AG08396 (cell line): ENCODE data around the gene ST3GAL6.
"Not testable (repeated sequence)": the region's sequence is repeated elsewhere in the genome, so short reads cannot be mapped to it uniquely, and the experiment has no call there.

ENCODE experiments used
- DNase-seq: peaks from one replicate; pipeline ENCODE4 v3.0.0; 2012; ENCODE audit warnings: low spot score, mixed read lengths

ST3GAL6 gene

GRCh38 chr3:98805571-98805970 lies 42.4 kb downstream of the ST3GAL6 start:
- no peak for DNase-seq

- no peak for DNase-seq
Observed at GRCh38 chr3:98806521-98806920, 43.4 kb downstream of the ST3GAL6 start.

- DNase-seq = no peak
Observed at GRCh38 chr3:98807011-98807410, 43.9 kb downstream of the ST3GAL6 start.

- DNase-seq = no peak
Observed at GRCh38 chr3:98807561-98807960, 44.4 kb downstream of the ST3GAL6 start.

- no peak for DNase-seq
Observed at GRCh38 chr3:98808071-98808470, 44.9 kb downstream of the ST3GAL6 start.

GRCh38 chr3:98809557-98809956 lies 46.4 kb downstream of the ST3GAL6 start:
- DNase-seq = no peak

- DNase-seq = no peak
Observed at GRCh38 chr3:98811048-98811447, 47.9 kb downstream of the ST3GAL6 start.

- peak; percentile 11 for DNase-seq
Observed at GRCh38 chr3:98812851-98813374, 49.8 kb downstream of the ST3GAL6 start.

- DNase-seq = peak; percentile 33
Observed at GRCh38 chr3:98814817-98815420, 51.8 kb downstream of the ST3GAL6 start.

GRCh38 chr3:98817547-98818041 lies 54.5 kb downstream of the ST3GAL6 start:
- peak; percentile 36 for DNase-seq

GRCh38 chr3:98821063-98821462 lies 57.9 kb downstream of the ST3GAL6 start:
- DNase-seq = no peak

- no peak for DNase-seq
Observed at GRCh38 chr3:98823791-98824190, 60.7 kb downstream of the ST3GAL6 start.

- DNase-seq = no peak
Observed at GRCh38 chr3:98824256-98824655, 61.1 kb downstream of the ST3GAL6 start.

GRCh38 chr3:98826126-98826525 lies 63.0 kb downstream of the ST3GAL6 start:
- no peak for DNase-seq

GRCh38 chr3:98827221-98827920 lies 64.2 kb downstream of the ST3GAL6 start:
- DNase-seq = no peak

GRCh38 chr3:98829246-98829832 lies 66.2 kb downstream of the ST3GAL6 start:
- DNase-seq = no peak

- DNase-seq = not testable (repeated sequence)
Observed at GRCh38 chr3:98831060-98831459, 67.9 kb downstream of the ST3GAL6 start.

GRCh38 chr3:98839846-98840245 lies 76.7 kb downstream of the ST3GAL6 start:
- DNase-seq = no peak

- DNase-seq = no peak
Observed at GRCh38 chr3:98843266-98843959, 80.3 kb downstream of the ST3GAL6 start.
